Mesodermal cell (in vitro differentiated cells): ENCODE results near the gene FTCD.
"Not testable (repeated sequence)": the region's sequence is repeated elsewhere in the genome, so short reads cannot be mapped to it uniquely, and the experiment has no call there.

ENCODE experiments used
- H3K27ac ChIP-seq: 2 replicates; pipeline ENCODE4 v1.7.0; 2013; ENCODE audit warnings: mild to moderate bottlenecking, low read depth, low read length, moderate library complexity; ENCODE audit not compliant: severe bottlenecking
- H3K36me3 ChIP-seq: 2 replicates; pipeline ENCODE4 v1.7.1; 2013; ENCODE audit warnings: mild to moderate bottlenecking, low read length, moderate library complexity; ENCODE audit not compliant: control insufficient read depth, insufficient read depth
- H3K4me1 ChIP-seq: one replicate; pipeline ENCODE4 v1.7.1; 2013; ENCODE audit warnings: mild to moderate bottlenecking, low read length; ENCODE audit not compliant: insufficient read depth, control insufficient read depth, poor library complexity, severe bottlenecking
- H3K4me3 ChIP-seq: 2 replicates; pipeline ENCODE4 v1.7.0; 2013; ENCODE audit warnings: low read length, control low read depth, mild to moderate bottlenecking; ENCODE audit not compliant: insufficient read depth, poor library complexity, severe bottlenecking; ENCODE audit errors: extremely low read depth
- H3K9me3 ChIP-seq: 2 replicates; pipeline ENCODE4 v1.7.1; 2013; ENCODE audit warnings: mild to moderate bottlenecking, low read length, moderate library complexity; ENCODE audit not compliant: control insufficient read depth
- WGBS, 2 experiments: methylation state at CpG; one replicate each; pipeline ENCODE4 v1.1.5; 2013; ENCODE audit warnings: missing lambda C conversion rate in 2 of 2; ENCODE audit not compliant: insufficient coverage in 2 of 2; 5-methylcytosine and 5-hydroxymethylcytosine counted together

Gene FTCD

GRCh38 chr21:46151261-46151988 lies 4.0 kb downstream of the FTCD start:
- 90 to 92% methylated on average over 36 to 47 of the region's 47 CpGs for WGBS, 2 experiments
- H3K4me1 ChIP-seq, result peaks cover 10% of the 10 kb centered on the region
- no peaks in the 10 kb centered on the region for H3K9me3 ChIP-seq
- no peak overlapping the region for H3K27ac ChIP-seq
- H3K36me3 ChIP-seq, result no peaks in the 10 kb centered on the region
- H3K4me3 ChIP-seq, result no peak overlapping the region

GRCh38 chr21:46150491-46151121 lies 4.8 kb downstream of the FTCD start:
- 92 to 96% methylated on average over 21 to 23 of the region's 24 CpGs for WGBS, 2 experiments
- peaks cover 10% of the 10 kb centered on the region for H3K4me1 ChIP-seq
- H3K27ac ChIP-seq, result no peak overlapping the region
- no peak overlapping the region for H3K4me3 ChIP-seq
- no peaks in the 10 kb centered on the region for H3K36me3 ChIP-seq
- no peaks in the 10 kb centered on the region for H3K9me3 ChIP-seq

GRCh38 chr21:46150073-46150472 lies 5.3 kb downstream of the FTCD start:
- Histone ChIP-seq H3K4me1 (peaks cover 10% of the 10 kb centered on the region), H3K9me3 (no peaks in the 10 kb centered on the region), H3K27ac (no peak overlapping the region), H3K36me3 (no peaks in the 10 kb centered on the region), H3K4me3 (no peak overlapping the region)
- WGBS, 2 experiments, result 89 to 90% methylated on average over 7 to 19 of the region's 19 CpGs

- H3K27ac ChIP-seq, result no peak overlapping the region
- no peaks in the 10 kb centered on the region for H3K36me3 ChIP-seq
- peaks cover 10% of the 10 kb centered on the region for H3K4me1 ChIP-seq
- no peaks in the 10 kb centered on the region for H3K9me3 ChIP-seq
- no peak overlapping the region for H3K4me3 ChIP-seq
- WGBS, 2 experiments, result 90 to 91% methylated on average over 20 to 22 of the region's 22 CpGs
Measured at GRCh38 chr21:46149205-46149901, 6.0 kb downstream of the FTCD start.

- Histone ChIP-seq H3K36me3 (no peaks in the 10 kb centered on the region), H3K27ac (no peak overlapping the region), H3K9me3 (no peaks in the 10 kb centered on the region), H3K4me3 (no peak overlapping the region), H3K4me1 (peaks cover 6% of the 10 kb centered on the region)
- 96 to 97% methylated on average over 10 to 11 of the region's 11 CpGs for WGBS, 2 experiments
Measured at GRCh38 chr21:46148106-46148505, 7.3 kb downstream of the FTCD start.

- 78 to 88% methylated on average over 8 to 9 of the region's 12 CpGs for WGBS, 2 experiments
- H3K36me3 ChIP-seq, H3K27ac ChIP-seq, H3K4me1 ChIP-seq, H3K4me3 ChIP-seq, H3K9me3 ChIP-seq: not testable (repeated sequence)
Measured at GRCh38 chr21:46147429-46147828, 8.0 kb downstream of the FTCD start.

- no peaks in the 10 kb centered on the region for H3K9me3 ChIP-seq
- H3K4me3 ChIP-seq, result no peak overlapping the region
- peaks cover 6% of the 10 kb centered on the region for H3K4me1 ChIP-seq
- WGBS, 2 experiments, result 72 to 73% methylated on average over 9 to 11 of the region's 14 CpGs
- no peak overlapping the region for H3K27ac ChIP-seq
- H3K36me3 ChIP-seq, result no peaks in the 10 kb centered on the region
Measured at GRCh38 chr21:46146856-46147255, 8.5 kb downstream of the FTCD start.

GRCh38 chr21:46145840-46146691 lies 9.3 kb downstream of the FTCD start:
- 93 to 95% methylated on average over 35 to 43 of the region's 60 CpGs for WGBS, 2 experiments
- Histone ChIP-seq H3K36me3 (no peaks in the 10 kb centered on the region), H3K27ac (no peak overlapping the region), H3K4me3 (no peak overlapping the region), H3K9me3 (no peaks in the 10 kb centered on the region), H3K4me1 (peaks cover 6% of the 10 kb centered on the region)

- no peak overlapping the region for H3K4me3 ChIP-seq
- peaks cover 6% of the 10 kb centered on the region for H3K4me1 ChIP-seq
- no peaks in the 10 kb centered on the region for H3K9me3 ChIP-seq
- 97 to 98% methylated on average over 27 to 37 of the region's 51 CpGs for WGBS, 2 experiments
- no peaks in the 10 kb centered on the region for H3K36me3 ChIP-seq
- no peak overlapping the region for H3K27ac ChIP-seq
Measured at GRCh38 chr21:46145159-46145839, 10.1 kb downstream of the FTCD start.
